ENCODE data around the gene SERPINB5. TPM values are rescaled to one million over a fixed set of nuclear protein-coding genes. Genes with fewer than 3 reads are reported as not detected.

SERPINB5 gene
- total RNA-seq, 4 donors from 2014 or later = 0.69 TPM; not detected in 3

- H3K9me3 ChIP-seq = no peaks in the 10 kb centered on the region
- no peak for TF ChIP-seq POLR2A (IDR thresholded peaks at IDR 0.05)
- TF ChIP-seq, protein P1, sequence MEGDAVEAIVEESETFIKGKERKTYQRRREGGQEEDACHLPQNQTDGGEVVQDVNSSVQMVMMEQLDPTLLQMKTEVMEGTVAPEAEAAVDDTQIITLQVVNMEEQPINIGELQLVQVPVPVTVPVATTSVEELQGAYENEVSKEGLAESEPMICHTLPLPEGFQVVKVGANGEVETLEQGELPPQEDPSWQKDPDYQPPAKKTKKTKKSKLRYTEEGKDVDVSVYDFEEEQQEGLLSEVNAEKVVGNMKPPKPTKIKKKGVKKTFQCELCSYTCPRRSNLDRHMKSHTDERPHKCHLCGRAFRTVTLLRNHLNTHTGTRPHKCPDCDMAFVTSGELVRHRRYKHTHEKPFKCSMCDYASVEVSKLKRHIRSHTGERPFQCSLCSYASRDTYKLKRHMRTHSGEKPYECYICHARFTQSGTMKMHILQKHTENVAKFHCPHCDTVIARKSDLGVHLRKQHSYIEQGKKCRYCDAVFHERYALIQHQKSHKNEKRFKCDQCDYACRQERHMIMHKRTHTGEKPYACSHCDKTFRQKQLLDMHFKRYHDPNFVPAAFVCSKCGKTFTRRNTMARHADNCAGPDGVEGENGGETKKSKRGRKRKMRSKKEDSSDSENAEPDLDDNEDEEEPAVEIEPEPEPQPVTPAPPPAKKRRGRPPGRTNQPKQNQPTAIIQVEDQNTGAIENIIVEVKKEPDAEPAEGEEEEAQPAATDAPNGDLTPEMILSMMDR (IDR thresholded peaks at IDR 0.05) = no peak
- intact Hi-C loops (cut with DNase I; ENCODE audit: low total_unique reads) = loop anchor here (10.0 kb wide), 1 partner anchor 58 kb away; the partner anchor contains the start of gene SERPINB13
Measured at GRCh38 chr18:63527251-63527650, 50.5 kb downstream of the SERPINB5 start.

GRCh38 chr18:63528863-63529492, 52.2 kb downstream of the SERPINB5 start:
- TF ChIP-seq, protein P1 (IDR thresholded peaks at IDR 0.05) = no peak
- no peak for TF ChIP-seq POLR2A (IDR thresholded peaks at IDR 0.05)
- H3K4me3 ChIP-seq = no peak overlapping the region
- H3K27ac ChIP-seq = no peak overlapping the region
- intact Hi-C loops (cut with DNase I; ENCODE audit: low total_unique reads) = loop anchor here (10.0 kb wide), 1 partner anchor 56 kb away; the partner anchor contains the start of gene SERPINB13
- H3K36me3 ChIP-seq = no peaks in the 10 kb centered on the region
- no peaks in the 10 kb centered on the region for H3K4me1 ChIP-seq
- H3K9me3 ChIP-seq = no peaks in the 10 kb centered on the region
- no peaks in the 10 kb centered on the region for H3K27me3 ChIP-seq
- DNase-seq = no peak

More at GRCh38 chr18:63527251-63527650, 50.5 kb downstream of the SERPINB5 start:
- H3K36me3 ChIP-seq = no peaks in the 10 kb centered on the region
- H3K27ac ChIP-seq = no peak overlapping the region
- no peaks in the 10 kb centered on the region for H3K4me1 ChIP-seq
- H3K4me3 ChIP-seq = no peak overlapping the region
- H3K27me3 ChIP-seq = no peaks in the 10 kb centered on the region
- no peak for DNase-seq

GRCh38 chr18:63532471-63532870, 55.7 kb downstream of the SERPINB5 start:
- no peak for DNase-seq
- H3K27me3 ChIP-seq = no peaks in the 10 kb centered on the region
- H3K36me3 ChIP-seq = no peaks in the 10 kb centered on the region
- H3K9me3 ChIP-seq = no peaks in the 10 kb centered on the region
- intact Hi-C loops (cut with DNase I; ENCODE audit: low total_unique reads) = no loop called here
- no peak overlapping the region for H3K27ac ChIP-seq
- no peak overlapping the region for H3K4me3 ChIP-seq
- TF ChIP-seq, protein P1 (IDR thresholded peaks at IDR 0.05) = no peak
- TF ChIP-seq POLR2A (IDR thresholded peaks at IDR 0.05) = no peak
- no peaks in the 10 kb centered on the region for H3K4me1 ChIP-seq

DNA sequence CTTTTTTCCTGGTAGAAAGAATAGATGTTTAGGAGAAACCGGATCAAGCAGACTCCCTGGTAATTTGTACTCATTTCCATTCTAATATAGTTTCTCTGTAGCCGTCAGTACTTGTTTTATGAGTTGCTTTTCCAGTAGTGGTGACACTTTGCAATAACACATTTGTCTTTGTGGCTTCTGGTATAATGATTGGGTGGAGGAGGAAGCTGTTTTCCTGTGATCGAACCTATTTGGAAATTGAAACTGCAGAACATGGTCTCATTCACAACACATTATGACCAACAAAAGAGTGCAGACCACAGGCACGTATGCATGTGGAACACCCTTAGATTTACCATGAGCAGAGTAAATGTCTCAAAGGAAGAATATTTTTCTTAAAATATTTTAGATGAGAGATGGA, 57.9 kb downstream of the SERPINB5 start:
- H3K27ac ChIP-seq = no peak overlapping the region
- H3K4me3 ChIP-seq = no peak overlapping the region
- TF ChIP-seq POLR2A (IDR thresholded peaks at IDR 0.05) = no peak
- TF ChIP-seq, protein P1 (IDR thresholded peaks at IDR 0.05) = no peak
- intact Hi-C loops (cut with DNase I; ENCODE audit: low total_unique reads) = no loop called here
- H3K4me1 ChIP-seq = no peaks in the 10 kb centered on the region
- no peaks in the 10 kb centered on the region for H3K9me3 ChIP-seq
- no peaks in the 10 kb centered on the region for H3K36me3 ChIP-seq
- H3K27me3 ChIP-seq = no peaks in the 10 kb centered on the region
- no peak for DNase-seq

DNA sequence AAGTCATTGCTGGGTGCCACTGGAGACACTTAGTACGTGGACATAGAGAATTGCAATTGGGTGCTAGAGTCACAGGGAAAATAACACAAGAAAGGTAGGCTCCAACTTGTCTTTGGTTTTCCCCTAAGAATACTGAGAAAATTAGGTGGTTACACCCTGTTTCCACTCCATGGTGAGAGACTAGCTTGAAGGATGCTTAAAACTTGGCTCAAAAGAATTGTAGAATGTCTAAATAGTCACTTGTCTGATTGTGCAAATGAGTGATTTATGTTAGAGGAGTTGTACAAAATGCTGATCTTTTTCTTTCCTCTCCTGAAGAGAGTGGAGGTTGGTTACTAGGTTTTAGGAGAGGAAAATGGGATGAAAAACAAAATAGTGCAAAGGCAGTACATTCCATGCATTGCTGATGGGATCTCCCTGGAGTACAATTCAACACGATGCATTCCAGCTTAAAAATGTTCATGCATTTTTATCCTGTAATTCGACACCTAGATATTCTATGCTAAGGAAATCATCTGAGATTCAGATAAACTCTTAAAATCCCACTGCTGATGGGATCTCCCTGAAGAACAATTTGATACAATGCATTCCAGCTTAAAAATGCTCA, 63.2 kb downstream of the SERPINB5 start:
- no peak overlapping the region for H3K4me3 ChIP-seq
- H3K9me3 ChIP-seq = no peaks in the 10 kb centered on the region
- intact Hi-C loops (cut with DNase I; ENCODE audit: low total_unique reads) = no loop called here
- H3K36me3 ChIP-seq = no peaks in the 10 kb centered on the region
- H3K27ac ChIP-seq = no peak overlapping the region
- H3K4me1 ChIP-seq = no peaks in the 10 kb centered on the region
- TF ChIP-seq POLR2A (IDR thresholded peaks at IDR 0.05) = no peak
- TF ChIP-seq, protein P1 (IDR thresholded peaks at IDR 0.05) = no peak
- DNase-seq = no peak
- no peaks in the 10 kb centered on the region for H3K27me3 ChIP-seq
